Measurements from ENCODE around the gene SLC7A1.

Gene SLC7A1

DNA sequence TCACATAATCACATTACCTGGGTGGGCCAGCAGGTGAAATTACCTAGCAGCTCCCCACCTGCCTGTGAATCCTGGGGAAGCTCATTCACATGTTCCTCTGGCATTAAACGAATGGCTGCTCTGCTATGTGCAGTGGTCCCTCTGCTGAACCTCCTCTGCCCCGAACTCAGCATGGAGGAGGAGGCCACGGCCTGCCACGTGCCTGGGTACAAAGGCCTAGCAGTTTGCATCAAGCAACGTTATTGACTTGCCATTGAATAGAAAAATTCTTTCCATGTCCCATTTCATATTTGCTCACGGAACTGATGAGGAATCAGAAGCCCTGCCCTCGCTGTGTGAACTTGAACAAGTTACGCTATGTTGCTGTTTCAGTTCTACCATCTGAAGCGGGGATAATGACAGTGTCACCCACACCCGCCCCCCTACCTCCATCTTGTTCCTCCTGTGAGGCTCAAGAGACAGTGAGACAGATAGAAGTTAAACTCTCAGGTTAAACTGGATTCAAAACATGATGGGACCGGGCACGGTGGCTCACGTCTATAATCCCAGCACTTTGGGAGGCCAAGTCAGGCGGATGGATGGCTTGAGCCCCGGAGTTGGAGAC, 25.3 kb downstream of the SLC7A1 start:
- DNase-seq (ENCODE audit: low read depth in 2 of 2) = no peak
- no peak for TF ChIP-seq CTCF (IDR thresholded peaks at IDR 0.05; ENCODE audit: low read depth, low read length)
- H3K4me3 ChIP-seq (replicated peaks in 1 of 2; ENCODE audit: low read depth in 2 of 2, low read length in 2 of 2) = no peak overlapping the region

DNA sequence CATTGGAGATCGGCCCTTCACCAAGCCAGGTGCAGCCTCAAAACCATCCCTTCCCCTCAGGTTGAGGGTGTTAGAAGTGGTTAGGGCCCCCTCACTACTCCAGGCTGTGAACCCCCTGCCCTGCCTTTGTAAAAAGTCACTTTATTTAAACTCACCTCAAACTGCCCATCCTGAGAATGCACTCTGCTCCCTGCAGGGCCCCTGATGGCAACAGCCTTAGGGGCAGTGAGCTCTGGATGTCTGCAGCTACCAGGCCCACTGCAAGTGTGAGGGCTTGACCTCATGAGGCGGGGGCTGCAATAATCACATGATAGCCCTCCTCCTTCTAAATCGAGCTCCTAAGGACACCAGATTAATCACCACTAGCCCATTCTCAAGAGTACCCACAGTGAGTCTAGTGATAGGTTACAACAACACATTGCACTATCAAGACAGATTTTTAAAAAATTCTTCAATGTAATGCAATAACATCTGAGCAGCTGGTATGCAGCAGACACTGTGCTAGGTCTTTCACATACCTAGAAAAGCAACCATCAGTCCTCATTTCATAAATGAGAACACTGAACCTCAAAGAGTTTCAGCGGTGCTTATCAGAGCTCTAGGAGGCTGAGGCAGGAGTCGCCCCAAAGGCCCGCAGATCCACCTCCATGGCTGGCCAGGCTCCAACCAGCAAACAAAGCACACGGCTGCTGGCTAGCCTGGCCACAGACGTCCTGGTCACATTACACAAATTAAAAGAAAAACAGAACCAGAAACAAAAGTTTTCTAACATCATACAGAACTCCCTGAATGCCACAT, 26.0 kb downstream of the SLC7A1 start:
- no peak for TF ChIP-seq CTCF (IDR thresholded peaks at IDR 0.05; ENCODE audit: low read depth, low read length)
- DNase-seq (ENCODE audit: low read depth in 2 of 2) = no peak

DNA sequence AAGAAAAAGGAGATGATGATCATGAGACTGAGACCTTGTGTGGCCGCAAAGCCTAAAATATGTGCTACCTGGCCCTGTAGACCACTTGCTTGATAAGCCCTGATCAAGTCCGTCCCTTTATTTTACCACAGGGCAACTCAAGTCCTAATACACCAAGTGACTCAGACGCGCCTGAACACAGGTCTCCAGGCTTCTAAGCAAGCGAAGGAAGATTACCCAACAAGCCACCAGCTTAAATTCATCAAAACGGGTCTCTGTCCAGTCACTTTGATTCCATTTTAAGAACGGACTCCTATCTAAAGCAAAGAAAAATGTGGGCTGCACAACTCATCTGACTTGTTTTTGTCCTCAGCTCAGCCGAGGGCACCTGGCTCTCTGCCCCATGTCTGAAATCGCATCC, 26.8 kb downstream of the SLC7A1 start:
- no peak for DNase-seq (ENCODE audit: low read depth in 2 of 2)
- H3K4me3 ChIP-seq (replicated peaks in 1 of 2; ENCODE audit: low read depth in 2 of 2, low read length in 2 of 2) = no peak overlapping the region
- TF ChIP-seq CTCF (IDR thresholded peaks at IDR 0.05; ENCODE audit: low read depth, low read length) = no peak

More for the DNA sequence above, 26.0 kb downstream of the SLC7A1 start:
- no peak overlapping the region for H3K4me3 ChIP-seq (replicated peaks in 1 of 2; ENCODE audit: low read depth in 2 of 2, low read length in 2 of 2)

GRCh38 chr13:29567411-29567810, 28.1 kb downstream of the SLC7A1 start:
- no peak overlapping the region for H3K4me3 ChIP-seq (replicated peaks in 1 of 2; ENCODE audit: low read depth in 2 of 2, low read length in 2 of 2)
- no peak for DNase-seq (ENCODE audit: low read depth in 2 of 2)
- TF ChIP-seq CTCF (IDR thresholded peaks at IDR 0.05; ENCODE audit: low read depth, low read length) = no peak

GRCh38 chr13:29566206-29566605, 29.3 kb downstream of the SLC7A1 start:
- no peak for TF ChIP-seq CTCF (IDR thresholded peaks at IDR 0.05; ENCODE audit: low read depth, low read length)
- no peak overlapping the region for H3K4me3 ChIP-seq (replicated peaks in 1 of 2; ENCODE audit: low read depth in 2 of 2, low read length in 2 of 2)
- DNase-seq (ENCODE audit: low read depth in 2 of 2) = no peak

GRCh38 chr13:29564818-29565217, 30.7 kb downstream of the SLC7A1 start:
- no peak overlapping the region for H3K4me3 ChIP-seq (replicated peaks in 1 of 2; ENCODE audit: low read depth in 2 of 2, low read length in 2 of 2)
- TF ChIP-seq CTCF (IDR thresholded peaks at IDR 0.05; ENCODE audit: low read depth, low read length) = no peak
- DNase-seq (ENCODE audit: low read depth in 2 of 2) = no peak

All from cardiac fibroblast (primary cell).